Liver (tissue), 9 donors: ENCODE measurements around the gene OR2AT4. TPM values are rescaled to one million over a fixed set of nuclear protein-coding genes. Genes with fewer than 3 reads are reported as not detected.

Source experiments
- DNase-seq: peaks from one replicate; pipeline ENCODE4 v3.0.0-alpha.2; 2017; ENCODE audit warnings: low spot score
- H3K27ac ChIP-seq, 2 donors: one replicate each; pipeline ENCODE4 v1.7.0; 2013; ENCODE audit warnings: inconsistent platforms in 2 of 2, low read length in 2 of 2, control low read depth in 1 of 2, low read depth in 1 of 2, mild to moderate bottlenecking in 1 of 2
- H3K27me3 ChIP-seq, 4 donors: one replicate each; pipeline versions ENCODE4 v1.6.1 to v1.7.0; 2013; ENCODE audit warnings: low read length in 3 of 4, inconsistent platforms in 1 of 4, mild to moderate bottlenecking in 1 of 4, moderate library complexity in 1 of 4; ENCODE audit not compliant: control insufficient read depth in 4 of 4, insufficient read depth in 4 of 4
- H3K36me3 ChIP-seq, 4 donors: one replicate each; pipeline versions ENCODE4 v1.6.1 to v1.7.0; 2013; ENCODE audit warnings: low read length in 3 of 4, mild to moderate bottlenecking in 3 of 4, low read depth in 1 of 4, moderate library complexity in 1 of 4; ENCODE audit not compliant: control insufficient read depth in 4 of 4, insufficient read depth in 3 of 4
- H3K4me1 ChIP-seq, 4 donors: one replicate each; pipeline versions ENCODE4 v1.6.1 to v1.7.0; 2013; ENCODE audit warnings: low read length in 3 of 4, mild to moderate bottlenecking in 3 of 4, moderate library complexity in 1 of 4; ENCODE audit not compliant: control insufficient read depth in 4 of 4, insufficient read depth in 4 of 4
- H3K4me3 ChIP-seq, 3 donors: one replicate each; pipeline versions ENCODE4 v1.6.1 to v1.7.0; 2013; ENCODE audit warnings: low read length in 3 of 3, control low read depth in 1 of 3, low read depth in 1 of 3, mild to moderate bottlenecking in 1 of 3
- H3K9ac ChIP-seq, 2 donors: one replicate each; pipeline ENCODE4 v1.7.0; 2013; ENCODE audit warnings: low read length in 2 of 2, mild to moderate bottlenecking in 2 of 2, moderate library complexity in 2 of 2, control low read depth in 1 of 2, low read depth in 1 of 2
- H3K9me3 ChIP-seq, 4 donors: one replicate each; pipeline versions ENCODE4 v1.6.1 to v1.7.0; 2013; ENCODE audit warnings: low read length in 3 of 4; ENCODE audit not compliant: control insufficient read depth in 4 of 4
- ATF3 ChIP-seq: IDR thresholded peaks from 2 replicates; pipeline ENCODE4 v1.6.1; 2016; ENCODE audit warnings: antibody characterized with exemption
- EGR1 ChIP-seq, 2 donors: IDR thresholded peaks; 2 replicates each; pipeline ENCODE4 v1.6.1; 2016 to 2018; ENCODE audit warnings: antibody characterized with exemption in 2 of 2, low read depth in 2 of 2
- FOXA1 ChIP-seq: IDR thresholded peaks from 2 replicates; pipeline ENCODE4 v1.6.1; 2016; ENCODE audit warnings: antibody characterized with exemption
- FOXA2 ChIP-seq: IDR thresholded peaks from 2 replicates; pipeline ENCODE4 v1.6.1; 2016; ENCODE audit warnings: antibody characterized with exemption
- GABPA ChIP-seq, 2 donors: IDR thresholded peaks in 1 of 2; conservative IDR thresholded peaks in 1 of 2; 2 replicates each; pipeline ENCODE4 v1.6.1; 2016; ENCODE audit warnings: antibody characterized with exemption in 2 of 2, mild to moderate bottlenecking in 1 of 2, moderate library complexity in 1 of 2
- HNF4G ChIP-seq: IDR thresholded peaks from 2 replicates; pipeline ENCODE4 v1.6.1; 2016; ENCODE audit warnings: antibody characterized with exemption
- NR2F2 ChIP-seq: IDR thresholded peaks from 2 replicates; pipeline ENCODE4 v1.6.1; 2016; ENCODE audit warnings: antibody characterized with exemption
- RAD21 ChIP-seq, 2 donors: IDR thresholded peaks; 2 replicates each; pipeline ENCODE4 v1.6.1; 2016; ENCODE audit warnings: antibody characterized with exemption in 2 of 2, mild to moderate bottlenecking in 2 of 2
- RXRA ChIP-seq, 2 donors: IDR thresholded peaks; 2 replicates each; pipeline ENCODE4 v1.6.1; 2017 to 2018; ENCODE audit warnings: antibody characterized with exemption in 2 of 2, mild to moderate bottlenecking in 1 of 2
- TAF1 ChIP-seq: conservative IDR thresholded peaks from 2 replicates; pipeline ENCODE4 v1.6.1; 2016; ENCODE audit warnings: antibody characterized with exemption, mild to moderate bottlenecking
- YY1 ChIP-seq: IDR thresholded peaks from 2 replicates; pipeline ENCODE4 v1.6.1; 2016; ENCODE audit warnings: antibody characterized with exemption, mild to moderate bottlenecking
- WGBS: extraction: QIAGEN DNeasy Blood & Tissue Kit; methylation state at CpG from one replicate; pipeline ENCODE4 v1.1.7; 2013; 5-methylcytosine and 5-hydroxymethylcytosine counted together
- polyA plus RNA-seq, 2 donors: library from polyadenylated mRNA; stranded (reverse) in 1 of 2; unstranded in 1 of 2; fragments of 200-250 nt in 1 of 2; fragments of >200 nt in 1 of 2; fragmentation: Nextera tagmentation in 1 of 2; extraction: Ambion mirVana in 1 of 2; gene quantifications; one replicate each; pipeline versions ENCODE4 v1.2.1 to v1.2.3, GENCODE V29; 2013 to 2015
- total RNA-seq, 2 donors: library from RNA; depleted of rRNA; stranded (reverse); fragments of >200 nt; gene quantifications; one replicate each; pipeline ENCODE4 v1.2.3, GENCODE V29; 2014
- TF ChIP-seq, protein P1 (sequence below): IDR thresholded peaks from 2 replicates; pipeline ENCODE4 v1.6.1; 2016; ENCODE audit warnings: antibody characterized with exemption, mild to moderate bottlenecking
- donor health status: healthy.
- donor health status: healthy.
- donor health status: healthy.
- donor health status: healthy.
- donor health status: healthy.

Gene OR2AT4
- total and polyA plus RNA-seq, 4 donors, result not detected

DNA sequence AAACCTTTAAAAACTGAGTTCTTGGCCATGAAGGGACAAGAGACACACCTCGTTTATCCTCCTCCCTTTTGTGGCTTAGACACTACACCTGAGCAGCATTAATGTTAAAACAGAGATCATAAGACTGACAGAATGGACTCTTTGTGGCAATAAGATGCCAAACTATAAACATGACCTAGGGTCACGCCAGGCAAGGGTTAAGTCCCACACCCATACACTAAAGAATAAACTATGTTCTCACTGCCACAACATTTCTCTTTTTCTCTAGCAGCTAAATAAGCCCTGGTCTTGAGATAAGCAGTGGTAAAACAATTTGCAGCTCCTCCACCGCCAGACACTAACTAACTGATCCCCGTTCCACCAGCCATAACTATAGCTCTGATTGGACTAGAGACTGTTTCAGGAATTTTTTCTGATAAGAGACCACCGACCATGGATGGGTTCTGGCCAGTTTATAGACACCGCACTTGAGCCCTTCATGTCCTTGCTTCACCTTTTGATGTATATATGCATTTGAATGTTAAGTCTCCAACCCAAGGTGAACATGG lies 49.4 kb upstream of the OR2AT4 start:
- 76% methylated on average over 6 of the region's 6 CpGs for whole genome bisulfite sequencing
- Histone ChIP-seq H3K36me3 (no peaks in the 10 kb centered on the region), H3K9me3 (no peaks in the 10 kb centered on the region), H3K4me1 (peaks cover 0 to 11% (median 1%) of the 10 kb centered on the region in 4 donors), H3K27ac (no peak overlapping the region), H3K27me3 (no peaks in the 10 kb centered on the region), H3K4me3 (no peak overlapping the region), H3K9ac (no peak overlapping the region)
- DNase-seq, result no peak
- TF ChIP-seq RXRA (IDR thresholded peaks at IDR 0.05), result no peak
- no peak for TF ChIP-seq ATF3
- no peak for TF ChIP-seq GABPA (IDR thresholded peaks at IDR 0.05 in 1 of 2, conservative IDR thresholded peaks at IDR 0.05 in 1 of 2)
- TF ChIP-seq, protein P1, sequence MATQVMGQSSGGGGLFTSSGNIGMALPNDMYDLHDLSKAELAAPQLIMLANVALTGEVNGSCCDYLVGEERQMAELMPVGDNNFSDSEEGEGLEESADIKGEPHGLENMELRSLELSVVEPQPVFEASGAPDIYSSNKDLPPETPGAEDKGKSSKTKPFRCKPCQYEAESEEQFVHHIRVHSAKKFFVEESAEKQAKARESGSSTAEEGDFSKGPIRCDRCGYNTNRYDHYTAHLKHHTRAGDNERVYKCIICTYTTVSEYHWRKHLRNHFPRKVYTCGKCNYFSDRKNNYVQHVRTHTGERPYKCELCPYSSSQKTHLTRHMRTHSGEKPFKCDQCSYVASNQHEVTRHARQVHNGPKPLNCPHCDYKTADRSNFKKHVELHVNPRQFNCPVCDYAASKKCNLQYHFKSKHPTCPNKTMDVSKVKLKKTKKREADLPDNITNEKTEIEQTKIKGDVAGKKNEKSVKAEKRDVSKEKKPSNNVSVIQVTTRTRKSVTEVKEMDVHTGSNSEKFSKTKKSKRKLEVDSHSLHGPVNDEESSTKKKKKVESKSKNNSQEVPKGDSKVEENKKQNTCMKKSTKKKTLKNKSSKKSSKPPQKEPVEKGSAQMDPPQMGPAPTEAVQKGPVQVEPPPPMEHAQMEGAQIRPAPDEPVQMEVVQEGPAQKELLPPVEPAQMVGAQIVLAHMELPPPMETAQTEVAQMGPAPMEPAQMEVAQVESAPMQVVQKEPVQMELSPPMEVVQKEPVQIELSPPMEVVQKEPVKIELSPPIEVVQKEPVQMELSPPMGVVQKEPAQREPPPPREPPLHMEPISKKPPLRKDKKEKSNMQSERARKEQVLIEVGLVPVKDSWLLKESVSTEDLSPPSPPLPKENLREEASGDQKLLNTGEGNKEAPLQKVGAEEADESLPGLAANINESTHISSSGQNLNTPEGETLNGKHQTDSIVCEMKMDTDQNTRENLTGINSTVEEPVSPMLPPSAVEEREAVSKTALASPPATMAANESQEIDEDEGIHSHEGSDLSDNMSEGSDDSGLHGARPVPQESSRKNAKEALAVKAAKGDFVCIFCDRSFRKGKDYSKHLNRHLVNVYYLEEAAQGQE, result no peak
- TF ChIP-seq YY1, result no peak
- no peak for TF ChIP-seq RAD21 (IDR thresholded peaks at IDR 0.05)
- TF ChIP-seq NR2F2, result no peak
- no peak for TF ChIP-seq FOXA1
- no peak for TF ChIP-seq FOXA2
- no peak for TF ChIP-seq HNF4G

- 88% methylated on average over 9 of the region's 9 CpGs for WGBS
- no peak overlapping the region for H3K27ac ChIP-seq
These were observed 48.7 kb upstream of the OR2AT4 start for GRCh38 chr11:75145196-75145971.

DNA sequence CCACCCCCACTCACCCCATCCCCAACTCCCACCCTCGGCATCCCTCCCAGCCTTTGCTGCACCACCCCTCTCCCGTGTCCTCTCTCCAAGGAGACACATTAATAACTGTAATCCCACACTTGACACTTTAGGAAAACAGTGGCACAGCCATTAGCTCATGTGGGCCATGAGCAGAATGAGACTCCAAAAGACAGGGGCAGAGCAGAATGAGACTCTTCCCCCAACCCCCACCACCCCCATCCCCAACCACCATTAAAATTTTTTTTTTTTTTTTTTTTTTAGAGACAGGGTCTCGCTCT lies 48.0 kb upstream of the OR2AT4 start:
- Histone ChIP-seq H3K9me3 (no peaks in the 10 kb centered on the region), H3K4me1 (peaks cover 0 to 14% (median 1%) of the 10 kb centered on the region in 4 donors), H3K36me3 (no peaks in the 10 kb centered on the region), H3K27ac (no peak overlapping the region), H3K27me3 (no peaks in the 10 kb centered on the region), H3K4me3 (no peak overlapping the region), H3K9ac (no peak overlapping the region)
- DNase-seq, result no peak
- TF ChIP-seq FOXA1, result no peak
- no peak for TF ChIP-seq TAF1
- WGBS, result 40% methylated on average over 3 of the region's 3 CpGs

More at GRCh38 chr11:75145196-75145971, 48.7 kb upstream of the OR2AT4 start:
- TF ChIP-seq FOXA2, result no peak
- no peak for TF ChIP-seq YY1
- no peak for TF ChIP-seq EGR1 (IDR thresholded peaks at IDR 0.05; ENCODE audit: low read depth in 2 of 2)
- peaks cover 0 to 14% (median 1%) of the 10 kb centered on the region in 4 donors for H3K4me1 ChIP-seq
- DNase-seq, result no peak
- H3K4me3 ChIP-seq, result no peak overlapping the region
- H3K27me3 ChIP-seq, result no peaks in the 10 kb centered on the region
- no peaks in the 10 kb centered on the region for H3K36me3 ChIP-seq
- H3K9ac ChIP-seq, result no peak overlapping the region
- H3K9me3 ChIP-seq, result no peaks in the 10 kb centered on the region
